ENCODE measurements around the gene PPT2. TPM values are rescaled to one million over a fixed set of nuclear protein-coding genes. Genes with fewer than 3 reads are reported as not detected.

The PPT2 gene
- total and polyA plus RNA-seq, 2 experiments from 2014 or later, result 50.2 to 147 TPM

DNA sequence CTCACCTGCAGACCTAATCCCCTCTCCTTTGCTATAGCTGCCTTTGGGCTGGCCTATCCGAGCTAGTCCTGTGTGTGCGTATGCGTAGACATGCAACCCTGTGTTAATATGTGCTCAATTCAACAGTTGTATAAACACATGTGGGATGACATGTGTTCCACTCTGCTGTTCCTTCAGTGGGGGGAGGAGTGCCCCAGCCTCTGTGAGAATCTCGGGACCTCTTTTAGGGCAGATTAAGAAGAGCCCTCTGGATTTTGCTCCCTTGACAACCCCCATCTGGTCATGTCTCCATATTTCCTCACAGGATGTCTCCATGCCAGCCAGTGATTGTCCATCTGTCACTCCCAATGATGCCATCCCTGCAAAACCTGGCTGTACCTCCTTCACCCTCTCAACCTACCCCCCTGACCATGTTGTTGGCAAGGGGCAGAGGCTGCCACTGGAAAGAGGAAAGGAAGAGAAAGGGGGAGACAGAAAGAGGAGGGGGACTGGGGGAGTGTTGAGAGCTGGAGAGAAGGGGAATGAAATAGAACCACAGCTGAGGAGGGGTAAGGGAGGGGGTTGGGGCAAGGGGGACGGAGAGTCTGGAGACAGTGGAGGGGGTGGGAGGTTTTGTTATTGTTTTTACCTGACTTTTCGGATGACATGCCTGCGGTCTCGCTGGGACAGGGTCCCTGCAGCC lies 2.6 kb upstream of the PPT2 start:
- Histone ChIP-seq H3K36me3 (peaks cover 2% of the 10 kb centered on the region), H3K9me3 (ENCODE audit: low read depth) (no peaks in the 10 kb centered on the region), H3K27me3 (peaks cover 30% of the 10 kb centered on the region), H3K4me1 (ENCODE audit: low read depth) (peaks cover 23% of the 10 kb centered on the region), H3K4me3 (no peak overlapping the region), H3K27ac (no peak overlapping the region)
- no peak for DNase-seq (ENCODE audit: low read depth in 1 of 2, low spot score in 1 of 2)
- TF ChIP-seq, protein P1, sequence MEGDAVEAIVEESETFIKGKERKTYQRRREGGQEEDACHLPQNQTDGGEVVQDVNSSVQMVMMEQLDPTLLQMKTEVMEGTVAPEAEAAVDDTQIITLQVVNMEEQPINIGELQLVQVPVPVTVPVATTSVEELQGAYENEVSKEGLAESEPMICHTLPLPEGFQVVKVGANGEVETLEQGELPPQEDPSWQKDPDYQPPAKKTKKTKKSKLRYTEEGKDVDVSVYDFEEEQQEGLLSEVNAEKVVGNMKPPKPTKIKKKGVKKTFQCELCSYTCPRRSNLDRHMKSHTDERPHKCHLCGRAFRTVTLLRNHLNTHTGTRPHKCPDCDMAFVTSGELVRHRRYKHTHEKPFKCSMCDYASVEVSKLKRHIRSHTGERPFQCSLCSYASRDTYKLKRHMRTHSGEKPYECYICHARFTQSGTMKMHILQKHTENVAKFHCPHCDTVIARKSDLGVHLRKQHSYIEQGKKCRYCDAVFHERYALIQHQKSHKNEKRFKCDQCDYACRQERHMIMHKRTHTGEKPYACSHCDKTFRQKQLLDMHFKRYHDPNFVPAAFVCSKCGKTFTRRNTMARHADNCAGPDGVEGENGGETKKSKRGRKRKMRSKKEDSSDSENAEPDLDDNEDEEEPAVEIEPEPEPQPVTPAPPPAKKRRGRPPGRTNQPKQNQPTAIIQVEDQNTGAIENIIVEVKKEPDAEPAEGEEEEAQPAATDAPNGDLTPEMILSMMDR (IDR thresholded peaks at IDR 0.05; ENCODE audit: low read depth, low read length), result no peak

DNA sequence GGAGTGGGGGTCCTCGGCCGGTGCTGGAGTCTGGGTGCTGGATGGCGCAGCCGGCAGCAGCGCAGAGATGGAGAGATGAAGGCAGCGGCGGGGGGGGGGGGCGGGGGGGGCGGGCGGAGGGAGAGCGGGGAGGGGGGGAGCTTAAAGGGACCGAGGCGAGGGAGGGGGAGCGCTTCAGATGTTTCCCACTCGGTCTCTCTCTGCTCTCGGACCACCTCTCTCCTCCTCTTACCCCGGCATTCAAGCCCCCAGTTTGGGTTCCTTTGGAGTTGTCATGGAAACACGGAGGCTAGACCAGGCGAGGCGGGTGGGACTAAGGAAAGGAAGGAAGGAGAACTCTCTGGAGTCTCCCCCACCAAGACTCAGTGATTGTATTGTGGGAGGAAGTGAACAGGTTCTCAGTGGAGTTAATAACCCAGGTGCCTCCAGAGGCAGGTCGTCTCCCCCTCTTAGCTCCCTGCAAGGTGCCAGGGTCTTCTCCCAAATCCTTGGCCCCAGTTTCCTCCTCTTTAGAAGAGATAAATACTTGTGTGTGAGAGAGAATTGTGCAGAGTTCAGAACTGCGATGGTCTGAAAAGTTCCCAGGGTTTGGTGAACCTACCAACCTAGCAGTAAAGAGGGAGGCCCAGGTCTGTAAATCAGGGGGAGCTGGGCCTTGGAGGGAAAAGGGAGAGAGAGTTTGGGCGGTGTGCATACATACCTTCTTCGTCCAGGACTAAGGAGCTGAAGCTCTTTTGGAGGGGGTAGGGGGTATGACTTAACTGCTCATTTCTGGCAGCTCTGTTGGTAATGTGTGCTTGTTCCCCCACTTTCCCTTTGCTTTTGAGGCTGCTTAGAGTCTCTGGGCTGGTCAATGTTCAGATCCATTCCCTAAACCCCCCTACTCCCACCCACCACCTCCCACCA lies 1.8 kb upstream of the PPT2 start, which contains the start of gene PRRT1:
TSS of gene PRRT1 (minus strand) at position 77 of the 906 bp plus-strand sequence. CDS start 112 bp downstream, outside the sequence.
- no peak for DNase-seq (ENCODE audit: low read depth in 1 of 2, low spot score in 1 of 2)

DNA sequence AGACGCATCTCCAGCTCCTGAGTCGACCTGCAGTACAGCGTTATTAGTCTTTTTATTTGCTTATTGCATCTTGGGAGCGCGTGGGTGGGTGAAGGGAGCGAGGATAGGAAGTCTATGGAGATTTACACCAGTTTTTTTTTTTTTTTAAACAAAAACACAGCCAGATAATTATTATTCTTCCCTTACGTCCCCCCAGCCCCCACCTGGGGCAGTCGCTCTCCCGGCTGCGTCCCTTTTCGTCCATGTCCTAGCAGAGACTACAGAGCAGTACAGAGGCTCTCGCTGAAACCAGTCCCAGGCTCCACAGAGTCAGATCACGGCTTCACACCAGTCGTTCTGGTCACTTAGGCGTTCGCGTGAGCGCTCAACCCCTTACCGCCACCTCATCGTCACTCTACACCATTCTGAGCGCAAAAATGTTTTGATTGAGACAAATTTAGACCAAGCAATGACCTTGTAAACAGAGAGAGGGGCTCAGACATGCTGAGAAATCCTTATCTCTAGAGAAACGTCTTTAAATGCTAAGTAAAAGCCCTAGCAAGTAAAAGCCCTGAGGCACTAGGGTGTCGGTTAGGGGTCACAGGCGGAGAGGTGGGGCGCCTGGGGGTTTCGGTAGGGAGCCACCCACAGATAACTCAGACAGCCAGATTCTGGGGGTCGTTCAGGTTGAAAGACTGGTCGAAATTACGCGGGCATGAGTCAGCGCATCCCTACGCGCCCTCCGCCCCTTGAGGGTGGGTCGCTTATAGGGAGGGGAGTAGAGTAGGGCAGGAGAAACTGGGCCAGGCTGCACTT lies 975 bp upstream of the PPT2 start:
- TF ChIP-seq, protein P1 (IDR thresholded peaks at IDR 0.05; ENCODE audit: low read depth, low read length), result no peak
- H3K27ac ChIP-seq, result peak overlapping the region; percentile 91

More for the DNA sequence above, 1.8 kb upstream of the PPT2 start, which contains the start of gene PRRT1:
- H3K4me1 ChIP-seq (ENCODE audit: low read depth), result peaks cover 18% of the 10 kb centered on the region
- H3K9me3 ChIP-seq (ENCODE audit: low read depth), result no peaks in the 10 kb centered on the region
- peaks cover 7% of the 10 kb centered on the region for H3K36me3 ChIP-seq
- peak within 1 kb of the TSS; percentile 91 for H3K27ac ChIP-seq
- TF ChIP-seq, protein P1 (IDR thresholded peaks at IDR 0.05; ENCODE audit: low read depth, low read length), result no peak
- peak within 1 kb of the TSS; percentile 63 for H3K4me3 ChIP-seq
- H3K27me3 ChIP-seq, result peaks cover 30% of the 10 kb centered on the region

DNA sequence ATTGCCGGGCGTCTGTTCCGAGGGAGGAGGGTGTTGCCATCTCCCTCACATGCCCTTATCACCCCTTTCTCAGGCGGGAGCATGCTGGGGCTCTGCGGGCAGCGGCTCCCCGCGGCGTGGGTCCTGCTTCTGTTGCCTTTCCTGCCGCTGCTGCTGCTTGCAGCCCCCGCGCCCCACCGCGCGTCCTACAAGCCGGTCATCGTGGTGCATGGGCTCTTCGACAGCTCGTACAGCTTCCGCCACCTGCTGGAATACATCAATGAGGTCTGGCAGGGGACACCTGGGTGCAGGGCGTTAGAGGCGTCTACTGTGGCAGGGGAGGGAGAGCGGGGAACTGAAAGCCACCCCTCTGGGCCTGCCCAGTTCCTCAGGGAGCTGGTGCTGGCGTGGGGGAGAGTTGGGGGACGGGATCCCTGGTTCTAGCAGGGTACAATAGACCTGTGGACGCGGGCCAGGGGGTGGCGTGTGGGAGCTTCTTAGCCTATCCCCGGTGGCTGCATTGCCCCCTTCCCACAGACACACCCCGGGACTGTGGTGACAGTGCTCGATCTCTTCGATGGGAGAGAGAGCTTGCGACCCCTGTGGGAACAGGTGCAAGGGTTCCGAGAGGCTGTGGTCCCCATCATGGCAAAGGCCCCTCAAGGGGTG lies 697 bp downstream of the PPT2 start:
- H3K36me3 ChIP-seq, result peaks cover 21% of the 10 kb centered on the region
- peak; percentile 74 to 84 for DNase-seq (ENCODE audit: low read depth in 1 of 2, low spot score in 1 of 2)
- peaks cover 18% of the 10 kb centered on the region for H3K4me1 ChIP-seq (ENCODE audit: low read depth)
- H3K4me3 ChIP-seq, result peak overlapping the region; percentile 63
- H3K27me3 ChIP-seq, result peaks cover 18% of the 10 kb centered on the region
- TF ChIP-seq, protein P1 (IDR thresholded peaks at IDR 0.05; ENCODE audit: low read depth, low read length), result peak; percentile 53
- no peaks in the 10 kb centered on the region for H3K9me3 ChIP-seq (ENCODE audit: low read depth)
- H3K27ac ChIP-seq, result peak overlapping the region; percentile 91

More for the DNA sequence above, 975 bp upstream of the PPT2 start:
- DNase-seq (ENCODE audit: low read depth in 1 of 2, low spot score in 1 of 2), result peak; percentile 31 to 47
- Histone ChIP-seq H3K36me3 (peaks cover 14% of the 10 kb centered on the region), H3K4me1 (ENCODE audit: low read depth) (peaks cover 18% of the 10 kb centered on the region), H3K4me3 (peak overlapping the region; percentile 63), H3K27me3 (peaks cover 30% of the 10 kb centered on the region), H3K9me3 (ENCODE audit: low read depth) (no peaks in the 10 kb centered on the region)

All from cardiac muscle cell (in vitro differentiated cells and primary cell).